Measurements from ENCODE around the gene UCP3.
A peak's percentile ranks its signal among the peaks of the same experiment; 100 is the strongest.

UCP3 gene

DNA sequence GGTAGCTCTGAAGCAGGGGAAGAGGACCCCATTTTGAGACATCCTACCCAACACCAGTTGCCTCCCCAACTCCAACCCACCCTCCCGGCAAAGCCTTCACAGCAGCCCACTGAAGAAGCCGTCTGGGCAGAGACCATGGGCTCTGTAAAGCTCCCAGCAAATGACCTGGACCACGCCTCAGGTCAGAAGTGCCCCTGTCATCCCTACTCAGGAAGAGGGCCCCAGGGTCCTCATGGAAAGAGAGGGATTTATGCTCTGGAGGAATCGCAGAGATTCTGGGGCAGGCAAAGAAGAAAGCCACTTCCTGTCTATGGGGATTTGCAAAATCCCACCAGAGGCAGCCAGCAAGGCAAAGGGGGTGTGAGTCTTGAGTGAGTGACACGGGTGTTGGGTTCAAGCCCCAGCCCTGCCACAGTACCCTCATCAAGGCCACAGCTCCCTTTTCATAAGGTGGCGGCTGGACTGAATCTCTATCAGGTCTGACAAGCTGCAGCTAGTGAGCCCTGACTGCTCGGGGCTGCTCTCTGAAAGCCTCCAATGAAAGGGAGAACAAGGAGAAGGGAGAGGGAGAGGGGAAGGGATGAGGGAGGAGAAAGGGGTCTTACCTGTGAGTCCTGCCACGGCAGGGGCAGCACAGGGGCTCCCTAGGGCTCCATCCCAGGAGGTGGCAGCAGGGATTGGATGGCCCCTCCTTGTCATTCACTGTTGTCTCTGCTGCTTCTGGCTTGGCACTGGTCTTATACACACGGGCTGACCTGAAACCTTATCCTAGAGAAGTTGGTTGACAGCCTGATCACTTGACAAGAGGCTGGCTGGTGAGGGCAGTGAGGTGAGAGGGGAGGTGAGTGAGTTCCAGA, at the start of gene UCP3:
Gene UCP3 (minus strand): TSS at position 713 of the 857 bp plus-strand sequence. CDS start 2,043 bp downstream, outside the sequence.
- no peak for TF ChIP-seq CTCF (conservative IDR thresholded peaks at IDR 0.05; ENCODE audit: low read depth, low read length)
- DNase-seq (ENCODE audit: low read depth): no peak
- H3K4me3 ChIP-seq (ENCODE audit: low read depth, low read length): no peak within 1 kb of the TSS

DNA sequence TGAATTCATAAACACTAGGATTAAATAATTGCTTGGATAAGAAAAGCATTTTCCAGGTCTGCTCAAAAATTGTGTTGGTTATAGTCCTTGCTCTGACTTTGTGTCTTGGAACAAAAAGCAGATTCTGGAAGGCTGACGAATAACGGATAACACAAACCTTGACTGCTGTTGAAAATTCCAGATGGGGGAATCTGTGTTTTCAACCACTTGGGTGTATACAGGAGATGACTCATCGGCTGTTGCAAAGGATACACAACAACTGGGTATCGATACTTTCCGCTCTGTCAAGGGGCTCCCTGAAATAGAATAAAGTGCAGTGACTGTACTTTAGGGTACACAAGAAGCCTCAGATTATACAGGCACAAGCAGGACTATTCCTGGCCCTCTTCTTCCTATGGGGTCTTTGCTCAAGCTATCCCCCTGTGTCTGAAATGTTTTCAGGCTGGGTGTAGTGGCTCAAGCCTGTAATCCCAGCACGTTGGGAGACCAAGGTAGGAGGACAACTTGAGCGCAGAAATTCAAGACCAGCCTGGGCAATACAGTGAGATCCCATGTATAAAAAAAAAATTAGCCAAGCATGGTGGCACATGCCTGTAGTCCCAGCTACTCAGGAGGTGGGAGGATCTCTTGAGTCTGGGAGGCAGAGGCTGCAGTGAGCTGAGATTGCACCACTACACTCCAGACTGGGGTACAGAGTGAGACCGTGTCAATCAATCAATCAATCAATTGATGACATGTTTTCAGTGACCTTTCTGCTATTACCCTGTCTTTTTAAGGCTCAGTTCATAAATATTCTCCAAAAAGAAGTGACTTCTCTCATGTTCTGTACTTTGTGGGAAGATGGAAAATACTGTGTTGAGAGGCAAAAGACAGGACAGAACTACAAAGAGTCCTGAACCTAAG, 48.6 kb upstream of the UCP3 start:
- TF ChIP-seq CTCF (conservative IDR thresholded peaks at IDR 0.05; ENCODE audit: low read depth, low read length): no peak
- no peak overlapping the region for H3K4me3 ChIP-seq (ENCODE audit: low read depth, low read length)
- DNase-seq (ENCODE audit: low read depth): peak; percentile 83

DNA sequence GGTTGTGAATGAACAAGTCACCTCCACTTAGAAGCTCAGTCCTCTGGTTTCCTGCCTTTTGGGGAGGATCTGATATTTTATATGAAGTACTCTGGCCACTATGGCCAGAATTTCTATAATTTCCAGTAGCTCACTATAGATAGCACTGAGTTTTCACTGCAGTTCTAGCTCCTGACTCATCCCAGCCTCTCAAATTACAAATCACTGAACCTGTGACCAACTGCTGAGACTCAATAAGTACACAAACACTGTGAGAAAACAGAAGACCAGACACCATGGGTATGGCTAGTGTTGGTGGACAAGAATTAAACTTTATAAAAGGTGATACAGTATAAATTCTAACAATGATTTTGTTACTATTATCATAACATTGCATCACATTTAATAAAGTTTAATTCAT, 47.1 kb upstream of the UCP3 start:
- H3K4me3 ChIP-seq (ENCODE audit: low read depth, low read length): no peak overlapping the region
- DNase-seq (ENCODE audit: low read depth): peak; percentile 93
- no peak for TF ChIP-seq CTCF (conservative IDR thresholded peaks at IDR 0.05; ENCODE audit: low read depth, low read length)

DNA sequence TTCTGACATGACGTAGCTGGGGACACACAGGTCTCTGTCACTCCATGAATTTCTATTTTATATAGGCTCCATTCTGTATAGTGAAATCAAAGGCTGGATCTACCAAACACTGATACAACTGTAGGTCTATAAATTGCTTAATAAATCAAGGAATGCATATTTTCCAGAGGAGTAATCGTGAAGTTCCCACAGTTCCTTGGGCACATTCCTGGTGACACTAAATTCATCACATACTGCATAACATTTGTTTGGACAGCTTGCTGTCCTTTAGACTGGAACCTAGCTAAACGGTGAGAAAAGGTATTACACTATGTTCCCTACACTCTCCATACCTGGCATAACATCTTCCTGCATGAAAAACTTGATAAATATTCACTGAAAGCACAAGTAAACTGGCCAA, 41.6 kb upstream of the UCP3 start:
- no peak for DNase-seq (ENCODE audit: low read depth)
- TF ChIP-seq CTCF (conservative IDR thresholded peaks at IDR 0.05; ENCODE audit: low read depth, low read length): no peak

DNA sequence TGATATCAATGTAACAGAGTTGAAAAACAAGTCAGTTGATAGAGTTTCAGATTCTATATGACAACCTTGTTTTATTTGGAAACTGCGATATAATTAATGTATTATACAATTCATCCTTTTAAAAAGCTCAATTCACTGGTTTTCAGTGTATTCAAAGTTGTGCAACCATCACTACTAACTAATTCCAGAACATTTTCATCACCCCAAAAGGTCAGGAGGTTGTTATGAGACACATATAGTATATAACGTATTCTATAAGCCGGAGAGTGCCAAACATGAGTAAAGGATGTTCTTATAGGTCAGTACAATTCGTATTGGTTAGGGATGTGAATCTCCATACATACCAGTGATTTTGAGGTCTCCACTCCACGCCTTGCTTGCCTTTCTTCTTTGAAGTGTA, 40.1 kb upstream of the UCP3 start:
- no peak for DNase-seq (ENCODE audit: low read depth)
- H3K4me3 ChIP-seq (ENCODE audit: low read depth, low read length): no peak overlapping the region
- TF ChIP-seq CTCF (conservative IDR thresholded peaks at IDR 0.05; ENCODE audit: low read depth, low read length): no peak

More for the DNA sequence above, 41.6 kb upstream of the UCP3 start:
- no peak overlapping the region for H3K4me3 ChIP-seq (ENCODE audit: low read depth, low read length)

DNA sequence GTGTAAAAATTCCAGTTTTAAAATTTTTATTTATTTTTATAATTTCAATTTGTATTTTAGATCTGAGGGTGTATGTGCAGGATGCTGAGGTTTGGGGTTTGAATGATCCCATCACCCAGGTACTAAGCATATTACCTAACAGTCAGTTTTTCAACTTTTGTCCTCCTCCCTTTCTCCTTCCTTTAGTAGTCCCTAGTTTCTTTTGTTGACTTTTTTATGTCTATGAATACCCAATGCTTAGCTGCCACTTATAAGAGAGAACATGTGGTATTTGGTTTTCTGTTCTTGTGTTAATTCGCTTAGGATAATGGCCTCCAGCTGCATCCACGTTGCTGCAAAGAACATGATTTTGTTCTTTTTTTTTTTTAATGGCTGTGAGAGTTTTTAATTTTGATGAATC, 35.7 kb upstream of the UCP3 start:
- no peak for DNase-seq (ENCODE audit: low read depth)
- no peak for TF ChIP-seq CTCF (conservative IDR thresholded peaks at IDR 0.05; ENCODE audit: low read depth, low read length)
- no peak overlapping the region for H3K4me3 ChIP-seq (ENCODE audit: low read depth, low read length)
